ENCODE results near the gene CARD6.

The CARD6 gene

DNA sequence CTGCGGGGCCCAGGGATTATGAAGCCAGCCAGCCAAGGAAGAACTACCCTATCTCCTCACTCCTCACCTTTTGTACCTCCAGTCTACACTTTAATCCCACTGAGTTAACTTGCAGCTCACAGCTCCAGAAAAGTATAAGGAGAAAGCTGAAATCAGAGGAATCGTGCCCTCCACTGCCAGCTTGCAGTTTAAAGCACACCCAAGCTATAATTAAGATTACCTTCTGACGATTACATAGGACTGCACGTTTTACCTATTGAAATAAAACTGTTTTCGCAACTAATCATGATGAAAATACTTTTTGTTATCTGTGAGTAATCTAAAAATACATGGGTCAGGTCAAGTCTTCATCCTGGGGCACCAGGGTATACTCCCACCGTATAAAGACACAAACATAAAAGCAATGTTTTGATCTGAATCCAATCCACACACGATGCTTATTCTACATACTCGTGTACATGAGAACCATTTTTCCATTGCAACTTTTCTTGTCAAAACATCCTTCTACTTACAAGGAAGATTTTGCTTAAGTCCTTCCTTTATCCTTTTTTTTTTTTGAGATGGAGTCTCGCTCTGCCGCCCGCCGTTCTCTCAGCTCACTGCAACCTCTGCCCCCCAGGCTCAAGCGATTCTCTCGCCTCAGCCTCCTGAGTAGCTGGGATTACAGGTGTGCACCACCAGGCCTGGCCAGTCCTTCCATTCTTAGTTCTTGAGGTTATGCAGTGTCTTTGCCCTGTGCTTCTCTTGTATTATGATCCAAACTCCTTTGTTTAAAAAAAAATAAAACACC, 13.8 kb upstream of the CARD6 start:
- TF ChIP-seq, protein P1, sequence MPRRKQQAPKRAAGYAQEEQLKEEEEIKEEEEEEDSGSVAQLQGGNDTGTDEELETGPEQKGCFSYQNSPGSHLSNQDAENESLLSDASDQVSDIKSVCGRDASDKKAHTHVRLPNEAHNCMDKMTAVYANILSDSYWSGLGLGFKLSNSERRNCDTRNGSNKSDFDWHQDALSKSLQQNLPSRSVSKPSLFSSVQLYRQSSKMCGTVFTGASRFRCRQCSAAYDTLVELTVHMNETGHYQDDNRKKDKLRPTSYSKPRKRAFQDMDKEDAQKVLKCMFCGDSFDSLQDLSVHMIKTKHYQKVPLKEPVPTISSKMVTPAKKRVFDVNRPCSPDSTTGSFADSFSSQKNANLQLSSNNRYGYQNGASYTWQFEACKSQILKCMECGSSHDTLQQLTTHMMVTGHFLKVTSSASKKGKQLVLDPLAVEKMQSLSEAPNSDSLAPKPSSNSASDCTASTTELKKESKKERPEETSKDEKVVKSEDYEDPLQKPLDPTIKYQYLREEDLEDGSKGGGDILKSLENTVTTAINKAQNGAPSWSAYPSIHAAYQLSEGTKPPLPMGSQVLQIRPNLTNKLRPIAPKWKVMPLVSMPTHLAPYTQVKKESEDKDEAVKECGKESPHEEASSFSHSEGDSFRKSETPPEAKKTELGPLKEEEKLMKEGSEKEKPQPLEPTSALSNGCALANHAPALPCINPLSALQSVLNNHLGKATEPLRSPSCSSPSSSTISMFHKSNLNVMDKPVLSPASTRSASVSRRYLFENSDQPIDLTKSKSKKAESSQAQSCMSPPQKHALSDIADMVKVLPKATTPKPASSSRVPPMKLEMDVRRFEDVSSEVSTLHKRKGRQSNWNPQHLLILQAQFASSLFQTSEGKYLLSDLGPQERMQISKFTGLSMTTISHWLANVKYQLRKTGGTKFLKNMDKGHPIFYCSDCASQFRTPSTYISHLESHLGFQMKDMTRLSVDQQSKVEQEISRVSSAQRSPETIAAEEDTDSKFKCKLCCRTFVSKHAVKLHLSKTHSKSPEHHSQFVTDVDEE (CRISPR knock-in tag; IDR thresholded peaks at IDR 0.05), result no peak
- TF ChIP-seq POU6F1 (CRISPR knock-in tag; IDR thresholded peaks at IDR 0.05; ENCODE audit: borderline replicate concordance, low read depth) (no peak), TCF4 (CRISPR knock-in tag; IDR thresholded peaks at IDR 0.05; ENCODE audit: borderline replicate concordance) (no peak), ZNF8 (CRISPR knock-in tag; IDR thresholded peaks at IDR 0.05) (no peak), ZFP30 (CRISPR knock-in tag; IDR thresholded peaks at IDR 0.05) (no peak), ZFP3 (CRISPR knock-in tag; IDR thresholded peaks at IDR 0.05) (no peak), GLIS3 (CRISPR knock-in tag; IDR thresholded peaks at IDR 0.05) (no peak), CREB5 (CRISPR knock-in tag; IDR thresholded peaks at IDR 0.05; ENCODE audit: low read depth) (no peak; the same call in 1 of the 2 replicates), ESRRG (CRISPR knock-in tag; IDR thresholded peaks at IDR 0.05) (no peak), TOX (CRISPR knock-in tag; IDR thresholded peaks at IDR 0.05; ENCODE audit: borderline replicate concordance) (no peak), OSR1 (CRISPR knock-in tag; IDR thresholded peaks at IDR 0.05) (no peak), ISL1 (CRISPR knock-in tag; IDR thresholded peaks at IDR 0.05) (no peak), PATZ1 (CRISPR knock-in tag; IDR thresholded peaks at IDR 0.05; ENCODE audit: borderline replicate concordance) (no peak)
- TF ChIP-seq, protein P2, sequence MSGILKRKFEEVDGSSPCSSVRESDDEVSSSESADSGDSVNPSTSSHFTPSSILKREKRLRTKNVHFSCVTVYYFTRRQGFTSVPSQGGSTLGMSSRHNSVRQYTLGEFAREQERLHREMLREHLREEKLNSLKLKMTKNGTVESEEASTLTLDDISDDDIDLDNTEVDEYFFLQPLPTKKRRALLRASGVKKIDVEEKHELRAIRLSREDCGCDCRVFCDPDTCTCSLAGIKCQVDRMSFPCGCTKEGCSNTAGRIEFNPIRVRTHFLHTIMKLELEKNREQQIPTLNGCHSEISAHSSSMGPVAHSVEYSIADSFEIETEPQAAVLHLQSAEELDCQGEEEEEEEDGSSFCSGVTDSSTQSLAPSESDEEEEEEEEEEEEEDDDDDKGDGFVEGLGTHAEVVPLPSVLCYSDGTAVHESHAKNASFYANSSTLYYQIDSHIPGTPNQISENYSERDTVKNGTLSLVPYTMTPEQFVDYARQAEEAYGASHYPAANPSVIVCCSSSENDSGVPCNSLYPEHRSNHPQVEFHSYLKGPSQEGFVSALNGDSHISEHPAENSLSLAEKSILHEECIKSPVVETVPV (CRISPR knock-in tag; IDR thresholded peaks at IDR 0.05), result no peak
- no peak for ATAC-seq

- no peak for ATAC-seq
- TF ChIP-seq POU6F1 (CRISPR knock-in tag; IDR thresholded peaks at IDR 0.05; ENCODE audit: borderline replicate concordance, low read depth) (no peak), PATZ1 (CRISPR knock-in tag; IDR thresholded peaks at IDR 0.05; ENCODE audit: borderline replicate concordance) (no peak), GLIS3 (CRISPR knock-in tag; IDR thresholded peaks at IDR 0.05) (no peak), TCF4 (CRISPR knock-in tag; IDR thresholded peaks at IDR 0.05; ENCODE audit: borderline replicate concordance) (no peak), TOX (CRISPR knock-in tag; IDR thresholded peaks at IDR 0.05; ENCODE audit: borderline replicate concordance) (no peak), ZFP30 (CRISPR knock-in tag; IDR thresholded peaks at IDR 0.05) (no peak), ZFP3 (CRISPR knock-in tag; IDR thresholded peaks at IDR 0.05) (no peak), ISL1 (CRISPR knock-in tag; IDR thresholded peaks at IDR 0.05) (no peak), PPARA (CRISPR knock-in tag; IDR thresholded peaks at IDR 0.05; ENCODE audit: borderline replicate concordance) (no peak), ARNTL (CRISPR knock-in tag; IDR thresholded peaks at IDR 0.05; ENCODE audit: borderline replicate concordance, low read depth) (no peak), ZNF70 (CRISPR knock-in tag; IDR thresholded peaks at IDR 0.05) (no peak), ESRRG (CRISPR knock-in tag; IDR thresholded peaks at IDR 0.05) (no peak), ZC3H10 (CRISPR knock-in tag; IDR thresholded peaks at IDR 0.05) (no peak), ZNF565 (CRISPR knock-in tag; conservative IDR thresholded peaks at IDR 0.05; ENCODE audit: low read depth) (no peak)
- TF ChIP-seq, protein P2 (CRISPR knock-in tag; IDR thresholded peaks at IDR 0.05), result no peak
These were observed 13.0 kb upstream of the CARD6 start for GRCh38 chr5:40828021-40828631.

All from SK-N-SH treated with all-trans-retinoic acid at 6 μM for 48 hours (cell line).